GM12874 (cell line): ENCODE results near the gene UGT1A6.

ENCODE experiments used
- CTCF ChIP-seq: IDR thresholded peaks from 2 replicates; pipeline ENCODE4 v1.5.1; 2011; ENCODE audit warnings: low read depth, mild to moderate bottlenecking, control low read depth, low read length, moderate library complexity; ENCODE audit not compliant: insufficient read depth

UGT1A6 gene

DNA sequence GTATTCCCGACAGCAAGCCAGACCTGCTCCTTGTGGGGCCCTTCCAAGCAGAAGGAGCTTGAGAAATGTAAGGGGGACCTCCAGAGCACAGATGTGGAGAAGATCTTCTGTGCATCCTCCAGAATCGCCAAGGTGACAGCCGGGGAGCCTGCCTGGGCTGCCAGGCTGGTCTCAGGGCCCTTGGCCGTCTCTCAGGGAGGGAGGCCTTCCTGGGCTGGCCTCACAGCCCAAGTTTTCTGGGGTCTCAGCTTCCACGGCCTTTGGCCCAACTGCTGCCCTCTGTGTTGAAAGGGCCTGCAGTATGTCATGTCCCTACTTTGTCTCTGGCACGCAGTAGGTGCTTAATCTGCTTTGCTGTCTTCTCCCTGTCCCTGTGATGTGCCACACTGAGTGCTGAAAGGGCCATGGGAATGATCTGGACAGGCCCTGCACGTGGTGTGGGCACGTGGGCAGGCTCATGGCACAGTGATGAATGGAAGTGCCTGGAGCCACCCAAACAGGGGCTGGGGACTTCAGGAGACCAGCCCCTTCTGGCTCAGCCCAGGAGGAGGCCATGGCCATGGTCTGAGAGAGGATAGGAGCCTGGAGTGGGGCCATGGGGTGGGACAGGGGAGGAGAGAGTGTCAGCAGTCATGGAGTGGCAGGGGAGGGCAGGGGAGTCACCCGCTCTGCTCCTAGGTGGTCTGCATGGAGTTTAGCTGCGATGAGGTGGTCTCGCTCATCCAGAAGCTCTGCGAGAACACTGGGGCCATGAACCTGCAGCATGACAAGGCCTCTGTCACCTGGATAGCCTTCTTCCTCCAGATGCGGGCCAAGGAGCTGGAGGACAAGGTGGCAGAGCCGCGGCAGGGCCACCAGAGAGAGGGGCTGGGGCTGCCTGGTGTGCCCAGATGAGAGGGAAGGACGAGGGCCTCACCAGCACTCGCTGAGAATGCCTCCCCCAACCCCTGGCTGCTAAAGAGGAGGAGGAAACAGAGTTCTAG is 126.2 kb downstream of the UGT1A6 start:
- TF ChIP-seq CTCF: no peak

DNA sequence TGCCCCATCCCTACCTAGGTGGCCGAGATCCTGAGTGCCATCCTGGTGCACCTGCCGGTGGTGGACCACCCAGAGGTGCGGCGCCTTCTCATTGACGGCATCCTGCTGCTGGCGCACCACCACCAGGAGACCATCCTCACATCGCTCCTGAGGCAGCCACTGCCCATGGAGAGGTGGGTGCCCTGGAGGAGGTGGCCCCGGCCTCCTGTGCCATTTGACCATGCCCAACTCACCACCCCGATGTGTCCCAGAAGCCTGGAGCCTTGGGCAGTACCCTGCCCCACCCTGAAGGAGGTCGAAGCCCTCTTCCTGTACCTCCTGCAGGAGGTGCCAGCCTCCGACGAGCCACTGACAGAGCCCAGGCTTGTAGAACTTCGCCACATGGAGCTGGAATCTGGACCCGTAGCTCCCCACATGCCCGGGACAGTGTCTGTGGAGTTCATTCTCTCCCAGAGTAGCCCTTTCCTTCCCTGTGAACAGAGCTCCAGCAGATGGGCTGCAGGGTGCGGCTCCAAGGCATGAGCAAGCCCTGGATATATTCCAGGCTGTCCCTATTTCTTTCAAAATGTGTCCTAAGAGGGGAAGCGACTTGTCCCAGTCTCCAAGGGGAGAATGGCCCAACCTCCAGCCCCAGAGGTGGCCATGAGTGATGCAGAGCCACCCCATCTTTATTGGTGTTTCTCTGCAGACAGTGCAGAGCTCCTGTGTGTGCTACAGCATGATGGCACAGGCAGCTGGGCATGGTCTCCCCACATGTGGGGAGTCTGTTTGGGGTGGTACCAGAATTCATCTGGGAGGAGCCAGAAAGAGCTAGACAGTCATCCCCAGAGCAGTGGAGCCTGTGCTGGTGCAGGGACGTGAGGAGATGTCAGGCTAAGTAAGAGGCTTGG is 127.4 kb downstream of the UGT1A6 start:
- no peak for TF ChIP-seq CTCF

- no peak for TF ChIP-seq CTCF
These were observed 128.1 kb downstream of the UGT1A6 start for GRCh38 chr2:233820774-233821105.

GRCh38 chr2:233821196-233821595 is 128.5 kb downstream of the UGT1A6 start:
- no peak for TF ChIP-seq CTCF

DNA sequence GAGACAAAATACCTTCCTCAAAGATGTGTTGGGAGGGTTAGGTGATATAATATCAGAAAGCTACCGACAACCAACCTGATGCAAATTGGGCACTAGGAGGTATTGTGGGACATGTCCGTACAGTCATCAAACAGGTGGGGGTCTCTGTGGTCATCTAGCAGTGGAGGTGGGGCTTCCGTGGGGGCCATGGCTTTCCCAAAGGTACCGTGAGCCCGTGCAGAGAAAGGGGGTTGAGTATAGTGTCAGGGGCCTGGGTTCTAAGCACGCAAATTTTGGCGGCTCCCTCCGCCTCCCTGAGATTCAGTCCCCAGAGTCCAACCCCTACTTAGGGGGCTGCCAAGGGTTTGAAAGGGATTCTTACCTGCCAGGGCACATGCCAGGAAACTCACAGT is 129.0 kb downstream of the UGT1A6 start:
- no peak for TF ChIP-seq CTCF

- TF ChIP-seq CTCF: no peak
These were observed 129.5 kb downstream of the UGT1A6 start for GRCh38 chr2:233822101-233822771.
